Breast epithelium (tissue), 4 donors: ENCODE data around the gene ZNF444. TPM values are rescaled to one million over a fixed set of nuclear protein-coding genes. Genes with fewer than 3 reads are reported as not detected.

Experiments used
- DNase-seq, 2 donors: peaks; one replicate each; pipeline ENCODE4 v3.0.0-alpha.2; 2019; ENCODE audit warnings: low spot score in 2 of 2
- H3K27ac ChIP-seq, 2 donors: fragments of 200-600 bp; sonication (generic) in 1 of 2; one replicate each; pipeline ENCODE4 v1.5.1; 2016 to 2019; ENCODE audit warnings: mild to moderate bottlenecking in 1 of 2
- H3K27me3 ChIP-seq, 2 donors: fragments of 200-600 bp; sonication (generic) in 1 of 2; one replicate each; pipeline versions ENCODE4 v1.5.1 to v1.6.0; 2017 to 2019; ENCODE audit warnings: control low read depth in 1 of 2, mild to moderate bottlenecking in 1 of 2
- H3K36me3 ChIP-seq: fragments of 200-600 bp; one replicate; pipeline ENCODE4 v1.5.1; 2019
- H3K4me1 ChIP-seq, 2 donors: fragments of 200-600 bp; sonication (generic); one replicate each; pipeline ENCODE4 v1.5.1; 2016 to 2019; ENCODE audit warnings: control low read depth in 1 of 2
- H3K4me3 ChIP-seq, 3 donors: fragments of 200-600 bp; sonication (generic); 1 replicate in 2 of 3; 2 replicates in 1 of 3; pipeline ENCODE4 v1.5.1; 2016 to 2019; ENCODE audit warnings: mild to moderate bottlenecking in 3 of 3, moderate library complexity in 2 of 3
- H3K9me3 ChIP-seq, 2 donors: fragments of 200-600 bp; sonication (generic) in 1 of 2; one replicate each; pipeline ENCODE4 v1.5.1; 2016 to 2019; ENCODE audit warnings: control low read depth in 1 of 2
- POLR2A ChIP-seq: fragments of 450-650 bp; IDR thresholded peaks from one replicate; pipeline ENCODE4 v1.6.1; 2016; ENCODE audit warnings: antibody characterized with exemption, mild to moderate bottlenecking, moderate library complexity
- POLR2AphosphoS5 ChIP-seq, 3 donors: sonication (generic); formaldehyde crosslinking; IDR thresholded peaks; one replicate each; pipeline ENCODE4 v1.6.1; 2017; ENCODE audit warnings: antibody characterized with exemption in 3 of 3
- intact Hi-C: fragments of 100-400 bp; cut with DNase I; formaldehyde crosslinking; loops from one replicate; pipeline ENCODE4 v1.15.1; 2023; ENCODE audit warnings: low total_unique reads
- total RNA-seq, 3 donors: library from RNA; depleted of rRNA; stranded (reverse); fragments of >200 nt; gene quantifications; one replicate each; pipeline ENCODE4 v1.1.0, GENCODE V29; 2016
- TF ChIP-seq, protein P1 (sequence below), 3 donors: fragments of 450-650 bp; IDR thresholded peaks; one replicate each; pipeline ENCODE4 v1.5.1; 2016 to 2017; ENCODE audit warnings: antibody characterized with exemption in 3 of 3, mild to moderate bottlenecking in 3 of 3, moderate library complexity in 3 of 3

The ZNF444 gene
- total RNA-seq, 3 donors from 2014 or later: 13.9 to 38.5 (median 33.1) TPM

DNA sequence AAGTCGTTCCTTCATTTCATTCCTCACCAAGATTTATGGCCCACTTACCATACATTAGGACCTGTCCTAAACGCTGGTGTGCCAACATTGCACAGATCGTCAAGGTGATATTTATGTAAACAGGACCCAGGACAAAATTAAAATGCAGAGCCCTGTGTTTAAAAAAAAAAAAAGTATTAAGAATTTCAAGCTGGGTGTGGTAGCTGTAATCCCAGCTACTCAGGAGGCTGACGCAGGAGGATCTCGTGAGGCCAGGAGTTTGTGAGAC, 6.5 kb upstream of the ZNF444 start:
- Histone ChIP-seq H3K9me3 (no peaks in the 10 kb centered on the region), H3K27ac (peak overlapping the region in 1 of 2 donors; percentile 36), H3K27me3 (no peaks in the 10 kb centered on the region), H3K4me3 (no peak overlapping the region), H3K4me1 (no peaks in the 10 kb centered on the region), H3K36me3 (no peaks in the 10 kb centered on the region)
- DNase-seq: no peak
- intact Hi-C loops: no loop called here
- TF ChIP-seq, protein P1, sequence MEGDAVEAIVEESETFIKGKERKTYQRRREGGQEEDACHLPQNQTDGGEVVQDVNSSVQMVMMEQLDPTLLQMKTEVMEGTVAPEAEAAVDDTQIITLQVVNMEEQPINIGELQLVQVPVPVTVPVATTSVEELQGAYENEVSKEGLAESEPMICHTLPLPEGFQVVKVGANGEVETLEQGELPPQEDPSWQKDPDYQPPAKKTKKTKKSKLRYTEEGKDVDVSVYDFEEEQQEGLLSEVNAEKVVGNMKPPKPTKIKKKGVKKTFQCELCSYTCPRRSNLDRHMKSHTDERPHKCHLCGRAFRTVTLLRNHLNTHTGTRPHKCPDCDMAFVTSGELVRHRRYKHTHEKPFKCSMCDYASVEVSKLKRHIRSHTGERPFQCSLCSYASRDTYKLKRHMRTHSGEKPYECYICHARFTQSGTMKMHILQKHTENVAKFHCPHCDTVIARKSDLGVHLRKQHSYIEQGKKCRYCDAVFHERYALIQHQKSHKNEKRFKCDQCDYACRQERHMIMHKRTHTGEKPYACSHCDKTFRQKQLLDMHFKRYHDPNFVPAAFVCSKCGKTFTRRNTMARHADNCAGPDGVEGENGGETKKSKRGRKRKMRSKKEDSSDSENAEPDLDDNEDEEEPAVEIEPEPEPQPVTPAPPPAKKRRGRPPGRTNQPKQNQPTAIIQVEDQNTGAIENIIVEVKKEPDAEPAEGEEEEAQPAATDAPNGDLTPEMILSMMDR (IDR thresholded peaks at IDR 0.05): no peak
- TF ChIP-seq POLR2AphosphoS5 (IDR thresholded peaks at IDR 0.05) (no peak), POLR2A (no peak)

DNA sequence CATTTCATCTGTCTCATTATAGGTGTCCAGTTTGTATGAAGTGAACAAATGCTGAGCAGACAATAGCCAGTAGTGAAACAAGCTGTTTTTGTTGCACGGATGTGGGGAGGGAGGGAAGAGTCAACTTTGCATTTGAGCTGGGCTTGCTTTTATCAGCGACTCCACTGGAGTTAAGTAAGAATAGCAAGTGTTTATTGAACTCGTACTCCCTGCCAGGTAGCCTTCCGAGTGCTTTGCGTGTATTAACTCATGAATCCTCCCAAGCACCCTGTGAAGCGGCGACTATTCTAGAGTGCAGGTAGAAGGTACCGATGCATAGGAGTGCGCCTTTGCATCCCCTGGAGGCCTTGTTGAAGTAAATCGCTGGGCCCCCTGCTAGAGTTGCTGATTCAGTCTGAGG, 4.7 kb upstream of the ZNF444 start:
- no peak for TF ChIP-seq POLR2A
- TF ChIP-seq POLR2AphosphoS5 (IDR thresholded peaks at IDR 0.05): no peak
- TF ChIP-seq, protein P1 (IDR thresholded peaks at IDR 0.05): no peak
- Histone ChIP-seq H3K4me1 (peaks cover 0 to 5% of the 10 kb centered on the region in 2 donors), H3K27ac (peak overlapping the region in 1 of 2 donors; percentile 70), H3K36me3 (no peaks in the 10 kb centered on the region), H3K4me3 (no peak overlapping the region), H3K27me3 (no peaks in the 10 kb centered on the region), H3K9me3 (no peaks in the 10 kb centered on the region)
- intact Hi-C loops: loop anchor here (5.0 kb wide), 1 partner anchor 539 kb away; the partner anchor contains the start of gene FIZ1
- no peak for DNase-seq

DNA sequence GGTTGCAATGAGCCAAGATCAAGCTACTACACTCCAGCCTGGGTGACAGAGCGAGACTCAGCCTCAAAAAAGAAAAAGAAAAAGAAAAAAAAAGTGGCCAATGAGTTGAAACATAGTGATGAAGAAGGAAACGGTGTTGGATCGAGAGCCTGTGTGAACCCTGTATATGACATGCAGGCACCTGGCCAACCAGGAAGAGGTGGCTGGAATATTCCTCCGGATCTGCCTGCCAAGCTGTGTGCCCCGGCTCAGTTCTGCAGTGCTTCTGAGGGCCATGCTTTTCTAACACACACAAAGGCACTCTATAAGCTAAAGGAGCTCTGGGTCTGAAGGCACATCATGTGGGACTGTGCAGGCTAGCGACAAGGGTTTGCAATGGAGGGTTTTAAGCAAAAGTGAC, 3.7 kb upstream of the ZNF444 start:
- peaks cover 0 to 11% of the 10 kb centered on the region in 2 donors for H3K4me1 ChIP-seq
- no peaks in the 10 kb centered on the region for H3K27me3 ChIP-seq
- H3K36me3 ChIP-seq: no peaks in the 10 kb centered on the region
- TF ChIP-seq POLR2A: no peak
- TF ChIP-seq, protein P1 (IDR thresholded peaks at IDR 0.05): no peak
- no peak for TF ChIP-seq POLR2AphosphoS5 (IDR thresholded peaks at IDR 0.05)
- intact Hi-C loops: loop anchor here (5.0 kb wide), 1 partner anchor 540 kb away; the partner anchor contains the start of gene FIZ1
- H3K9me3 ChIP-seq: no peaks in the 10 kb centered on the region
- peak; percentile 71 to 85 for DNase-seq
- peak overlapping the region; percentile 66 to 70 for H3K27ac ChIP-seq
- H3K4me3 ChIP-seq: no peak overlapping the region

DNA sequence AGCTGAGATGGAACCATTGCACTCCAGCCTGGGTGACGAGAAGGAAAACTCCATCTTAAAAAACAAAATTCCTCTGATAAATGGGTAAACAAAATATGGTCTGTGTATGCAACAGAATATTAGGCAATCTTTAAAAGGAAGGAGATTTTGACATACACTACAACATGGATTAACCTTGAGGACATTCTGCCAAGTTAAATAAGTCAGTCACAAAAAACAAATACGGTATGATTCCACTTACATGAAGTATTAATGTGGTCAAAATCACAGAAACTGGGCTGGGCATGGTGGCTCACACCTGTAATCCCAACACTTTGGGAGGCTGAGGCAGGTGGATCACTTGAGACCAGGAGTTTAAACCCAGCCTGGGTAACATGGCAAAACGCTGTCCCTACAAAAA, 3.0 kb upstream of the ZNF444 start:
- no peak overlapping the region for H3K4me3 ChIP-seq
- H3K27ac ChIP-seq: peak overlapping the region; percentile 66 to 70
- peaks cover 0 to 18% of the 10 kb centered on the region in 2 donors for H3K4me1 ChIP-seq
- H3K36me3 ChIP-seq: no peaks in the 10 kb centered on the region
- TF ChIP-seq, protein P1 (IDR thresholded peaks at IDR 0.05): no peak
- no peak for TF ChIP-seq POLR2AphosphoS5 (IDR thresholded peaks at IDR 0.05)
- no peak for TF ChIP-seq POLR2A
- no peak for DNase-seq
- H3K27me3 ChIP-seq: no peaks in the 10 kb centered on the region
- intact Hi-C loops: loop anchor here (5.0 kb wide), 1 partner anchor 541 kb away; the partner anchor contains the start of gene FIZ1
- H3K9me3 ChIP-seq: no peaks in the 10 kb centered on the region

DNA sequence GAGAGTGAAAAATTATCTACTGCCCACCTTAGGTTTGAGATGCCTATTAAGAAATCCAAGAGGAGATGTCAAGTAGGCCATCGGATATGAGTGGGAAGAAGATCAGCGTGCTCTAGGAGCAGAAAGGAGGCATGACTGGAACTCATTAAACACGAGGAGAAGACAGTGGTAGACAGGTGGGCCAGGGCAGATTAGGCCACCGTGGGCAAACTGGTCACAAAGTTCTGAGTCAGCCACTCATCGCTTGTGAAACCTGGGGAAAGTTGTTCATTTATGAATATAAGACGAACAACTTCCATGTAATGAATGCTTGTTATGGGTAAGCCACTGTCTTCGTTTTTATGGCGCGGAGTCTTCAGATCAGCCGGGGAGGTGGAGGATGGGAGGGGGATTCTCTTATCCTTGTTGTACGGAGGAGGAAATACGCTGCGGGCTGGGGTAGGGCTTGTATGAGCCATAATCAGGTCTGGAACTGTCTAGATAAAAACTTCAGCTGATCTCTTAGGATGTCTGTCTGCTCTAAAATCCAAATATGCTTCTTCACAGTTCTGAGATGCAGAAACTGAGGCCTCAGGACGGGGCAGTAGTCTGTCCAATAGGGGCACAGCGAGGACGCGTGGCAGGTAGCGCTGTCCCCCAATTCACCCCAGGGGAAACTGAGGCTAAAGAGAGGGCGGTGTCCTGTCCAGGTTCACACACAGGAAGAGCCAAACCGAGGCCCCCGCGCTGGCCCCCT, 1.1 kb upstream of the ZNF444 start:
- Histone ChIP-seq H3K27me3 (no peaks in the 10 kb centered on the region), H3K4me1 (peaks cover 0 to 22% of the 10 kb centered on the region in 2 donors), H3K36me3 (no peaks in the 10 kb centered on the region), H3K9me3 (no peaks in the 10 kb centered on the region), H3K27ac (peak overlapping the region; percentile 97 to 98), H3K4me3 (peak overlapping the region; percentile 60 to 76 (median 67))
- intact Hi-C loops: loop anchor here (5.0 kb wide), 1 partner anchor 543 kb away; the partner anchor contains the start of gene FIZ1
- TF ChIP-seq POLR2A: no peak
- TF ChIP-seq POLR2AphosphoS5 (IDR thresholded peaks at IDR 0.05): no peak
- TF ChIP-seq, protein P1 (IDR thresholded peaks at IDR 0.05): no peak
- peak in 1 of 2 donors; percentile 35 for DNase-seq
